NK-92 (cell line): ENCODE measurements around the gene MINPP1.
"Not testable (repeated sequence)": the region's sequence is repeated elsewhere in the genome, so short reads cannot be mapped to it uniquely, and the experiment has no call there.

Experiments
- DNase-seq: peaks from one replicate; lab custom pipeline; 2025; ENCODE audit not compliant: unreplicated experiment; lab: John Stamatoyannopoulos, UW

MINPP1 gene, protein sequence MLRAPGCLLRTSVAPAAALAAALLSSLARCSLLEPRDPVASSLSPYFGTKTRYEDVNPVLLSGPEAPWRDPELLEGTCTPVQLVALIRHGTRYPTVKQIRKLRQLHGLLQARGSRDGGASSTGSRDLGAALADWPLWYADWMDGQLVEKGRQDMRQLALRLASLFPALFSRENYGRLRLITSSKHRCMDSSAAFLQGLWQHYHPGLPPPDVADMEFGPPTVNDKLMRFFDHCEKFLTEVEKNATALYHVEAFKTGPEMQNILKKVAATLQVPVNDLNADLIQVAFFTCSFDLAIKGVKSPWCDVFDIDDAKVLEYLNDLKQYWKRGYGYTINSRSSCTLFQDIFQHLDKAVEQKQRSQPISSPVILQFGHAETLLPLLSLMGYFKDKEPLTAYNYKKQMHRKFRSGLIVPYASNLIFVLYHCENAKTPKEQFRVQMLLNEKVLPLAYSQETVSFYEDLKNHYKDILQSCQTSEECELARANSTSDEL

DNA sequence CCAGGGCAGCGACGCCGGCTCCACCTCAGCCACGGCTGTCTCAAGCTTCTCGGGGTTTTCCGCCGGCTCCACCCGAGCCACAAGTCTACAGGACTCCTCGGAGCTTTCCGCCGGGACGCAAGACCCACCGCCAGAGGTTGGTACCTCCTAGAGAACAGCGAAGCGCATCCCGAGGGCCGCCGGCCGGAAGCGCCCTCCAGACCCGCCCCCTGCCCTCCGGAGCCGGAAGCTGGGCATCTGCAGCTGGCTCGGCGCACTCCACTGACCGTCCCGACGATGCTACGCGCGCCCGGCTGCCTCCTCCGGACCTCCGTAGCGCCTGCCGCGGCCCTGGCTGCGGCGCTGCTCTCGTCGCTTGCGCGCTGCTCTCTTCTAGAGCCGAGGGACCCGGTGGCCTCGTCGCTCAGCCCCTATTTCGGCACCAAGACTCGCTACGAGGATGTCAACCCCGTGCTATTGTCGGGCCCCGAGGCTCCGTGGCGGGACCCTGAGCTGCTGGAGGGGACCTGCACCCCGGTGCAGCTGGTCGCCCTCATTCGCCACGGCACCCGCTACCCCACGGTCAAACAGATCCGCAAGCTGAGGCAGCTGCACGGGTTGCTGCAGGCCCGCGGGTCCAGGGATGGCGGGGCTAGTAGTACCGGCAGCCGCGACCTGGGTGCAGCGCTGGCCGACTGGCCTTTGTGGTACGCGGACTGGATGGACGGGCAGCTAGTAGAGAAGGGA is at the start of gene MINPP1:
MINPP1 (plus strand) TSS at position 254 of the 726 bp plus-strand sequence; CDS start at position 277, 23 bp downstream.
- DNase-seq: no peak

DNA sequence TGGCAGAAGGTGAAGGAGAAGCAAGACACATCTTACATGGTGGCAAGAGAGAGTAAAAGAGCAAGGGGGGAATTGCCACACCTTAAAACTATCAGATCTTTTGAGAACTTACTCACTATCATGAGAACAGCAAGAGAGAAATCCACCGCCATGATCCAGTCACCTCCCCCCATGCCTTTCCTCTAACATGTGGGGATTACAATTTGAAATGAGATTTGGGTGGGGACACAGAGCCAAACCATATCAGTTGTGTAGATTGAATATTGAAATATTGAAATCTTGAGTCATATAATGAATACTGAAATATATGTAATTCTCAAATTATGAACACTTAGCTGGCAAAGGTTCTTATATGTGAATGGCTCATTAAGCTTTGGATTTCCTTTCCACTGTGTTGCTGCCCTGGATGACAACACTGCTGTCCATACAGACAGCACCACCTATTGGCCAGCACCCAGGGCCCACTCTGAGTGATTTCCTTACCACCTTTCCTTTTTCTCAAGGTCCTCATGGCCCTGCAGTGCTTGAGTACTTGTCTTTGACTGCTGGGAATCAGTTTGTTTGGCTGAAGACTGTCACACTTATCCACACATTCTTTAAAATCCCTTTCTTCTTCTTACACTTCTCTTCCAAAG is 48.0 kb upstream of the MINPP1 start:
- not testable (repeated sequence) for DNase-seq

DNA sequence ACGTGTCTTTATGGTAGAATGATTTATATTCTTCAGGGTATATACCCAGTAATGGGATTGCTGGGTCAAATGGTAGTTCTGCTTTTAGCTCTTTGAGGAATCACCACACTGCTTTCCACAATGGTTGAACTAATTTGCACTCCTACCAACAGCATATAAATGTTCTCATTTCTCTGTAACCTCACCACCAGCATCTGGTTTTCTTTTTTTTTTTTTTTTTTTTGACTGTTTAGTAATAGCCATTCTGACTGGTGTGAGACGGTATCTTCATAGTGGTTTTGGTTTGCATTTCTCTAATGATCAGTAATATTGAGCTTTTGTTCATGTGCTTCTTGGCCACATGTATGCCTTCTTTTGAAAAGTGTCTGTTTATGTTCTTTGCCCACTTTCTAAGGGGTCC is 42.9 kb upstream of the MINPP1 start:
- DNase-seq: not testable (repeated sequence)

DNA sequence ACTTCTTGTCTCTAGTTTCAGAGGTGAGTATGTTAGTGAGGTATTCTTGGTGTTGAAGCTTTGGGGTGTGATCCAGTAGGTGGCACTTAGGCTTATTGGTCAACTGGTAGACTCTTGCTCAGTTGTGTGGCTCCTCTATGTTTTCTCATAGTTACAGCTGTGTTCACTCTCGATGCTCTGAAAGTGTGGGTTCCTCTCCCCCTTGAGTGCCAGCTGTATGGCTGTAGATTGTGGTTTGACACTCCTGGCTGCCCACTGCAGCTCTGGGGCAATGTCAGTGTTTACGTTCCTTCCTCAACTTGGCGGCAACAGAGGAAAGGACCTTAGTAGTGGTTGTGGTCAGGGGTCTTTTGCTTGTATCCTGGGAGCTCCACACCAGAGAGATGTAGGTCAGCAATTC is 37.8 kb upstream of the MINPP1 start:
- not testable (repeated sequence) for DNase-seq

DNA sequence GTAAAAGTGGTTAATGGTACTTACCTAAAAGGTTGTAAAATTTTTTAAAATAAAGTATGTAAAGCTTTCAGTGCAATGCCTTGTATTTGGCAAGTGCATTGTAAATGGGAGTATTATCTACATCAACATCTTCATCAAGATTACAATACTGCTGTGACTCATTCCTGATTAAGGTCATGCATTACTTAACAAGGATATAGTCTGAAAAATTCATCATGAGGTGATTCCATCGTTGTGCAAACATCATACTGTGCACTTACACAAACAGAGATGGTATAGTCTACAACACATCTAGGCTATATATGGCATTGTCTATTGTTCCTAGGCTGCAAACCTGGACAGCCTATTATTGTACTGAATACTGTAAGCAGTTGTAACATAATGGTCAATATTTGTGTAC is 16.0 kb upstream of the MINPP1 start:
- DNase-seq: not testable (repeated sequence)

DNA sequence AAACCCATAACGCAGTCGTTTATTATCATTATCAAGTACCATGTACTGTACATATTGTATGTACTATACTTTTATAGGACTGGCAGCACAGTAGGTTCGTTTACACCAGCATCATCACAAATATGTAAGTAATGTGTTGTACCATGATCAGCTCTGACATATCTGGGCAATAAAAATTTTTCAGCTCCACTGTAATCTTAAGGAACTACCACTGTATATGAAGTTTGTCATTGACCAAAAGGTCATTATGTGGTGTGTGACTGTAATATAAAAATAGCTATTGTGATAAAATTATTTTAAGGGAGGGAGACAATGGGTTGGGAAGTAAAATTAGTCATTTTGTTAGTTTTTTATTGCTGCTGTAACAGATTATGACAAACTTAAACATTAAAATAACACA is 14.4 kb upstream of the MINPP1 start:
- not testable (repeated sequence) for DNase-seq

DNA sequence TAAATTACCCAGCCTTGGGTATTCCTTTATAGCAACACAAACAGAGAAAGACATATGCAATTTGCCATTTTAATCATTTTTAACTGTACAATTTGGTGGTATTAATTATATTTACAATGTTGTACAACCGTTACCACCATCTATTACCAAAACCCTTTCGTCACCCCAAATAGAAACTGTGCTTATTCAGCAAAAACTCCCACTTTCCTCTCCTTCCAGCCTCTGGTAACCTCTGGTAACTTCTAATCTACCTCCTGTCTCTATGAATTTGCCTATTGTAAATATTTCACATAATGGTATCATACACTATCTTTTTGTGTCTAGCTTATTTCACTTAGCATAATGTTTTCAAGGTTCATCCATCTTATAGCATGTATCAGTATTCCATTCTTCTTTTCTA is 12.2 kb upstream of the MINPP1 start:
- not testable (repeated sequence) for DNase-seq

DNA sequence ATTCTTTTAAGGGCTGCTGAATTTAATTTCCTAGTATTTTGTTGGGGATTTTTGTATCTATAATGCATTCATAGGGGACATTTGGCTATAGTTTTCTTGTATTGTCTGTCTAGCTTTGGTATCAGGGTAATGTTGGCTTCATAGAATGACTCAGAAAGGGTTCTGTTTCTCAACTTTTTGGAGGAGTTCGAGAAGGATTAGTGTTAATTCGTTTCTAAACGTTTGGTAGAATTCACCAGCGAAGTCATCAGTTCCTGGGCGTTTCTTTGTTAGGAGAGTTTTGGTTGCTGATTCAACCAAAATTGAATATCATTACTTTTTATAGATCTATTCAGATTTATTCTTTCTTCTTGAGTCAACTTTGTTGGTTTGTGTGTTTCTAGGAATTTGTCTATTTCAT is 9.2 kb upstream of the MINPP1 start:
- DNase-seq: not testable (repeated sequence)

DNA sequence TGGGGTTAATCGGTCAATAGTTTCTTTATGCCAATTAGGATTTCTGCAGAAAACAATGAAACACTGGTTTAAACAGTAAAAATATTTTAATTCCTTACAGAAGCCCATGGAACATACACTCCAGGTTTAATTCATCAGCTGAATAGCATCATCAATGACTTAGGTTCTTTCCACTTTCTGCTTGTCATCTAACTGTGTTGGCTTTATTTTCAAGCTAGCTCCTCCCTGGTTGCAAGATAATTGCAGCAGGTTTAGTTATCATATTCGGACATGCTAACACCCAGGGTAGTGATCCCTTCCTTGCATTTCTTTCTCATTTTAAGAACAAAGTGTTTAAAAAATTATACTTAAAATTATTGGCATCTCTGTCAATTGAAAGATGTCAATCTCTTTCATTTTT is 7.3 kb upstream of the MINPP1 start:
- DNase-seq: not testable (repeated sequence)

DNA sequence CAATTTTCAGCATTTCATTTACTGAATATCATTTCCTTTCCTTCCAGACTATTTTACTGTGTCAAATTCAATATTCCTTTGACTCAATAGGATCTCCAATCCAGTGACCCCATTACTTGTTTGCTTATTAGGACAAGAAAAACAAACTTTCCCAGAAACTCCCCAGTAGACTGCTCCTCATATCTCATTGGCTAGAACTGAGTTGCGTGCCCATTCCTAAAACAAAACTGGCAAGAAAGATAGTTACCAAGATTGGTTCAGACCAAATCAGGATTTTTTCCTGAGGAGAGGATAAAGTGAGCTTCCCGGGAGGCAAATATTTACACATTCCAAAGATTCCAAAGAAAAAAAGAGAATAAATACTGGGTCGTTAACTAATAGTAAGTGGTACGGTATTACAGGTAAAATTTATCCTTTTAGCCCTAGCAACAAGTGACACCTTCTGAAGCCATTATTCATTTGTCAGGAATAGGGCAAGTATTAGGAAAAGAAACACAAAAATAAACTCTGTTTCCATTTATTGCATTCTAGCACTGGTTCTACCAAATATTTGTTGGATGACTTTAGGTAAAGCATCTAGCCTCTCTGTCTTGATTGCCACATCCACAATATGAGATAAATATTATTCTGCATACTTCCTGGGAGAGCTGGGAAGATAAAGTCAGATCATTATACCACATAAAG is 6.4 kb upstream of the MINPP1 start:
- not testable (repeated sequence) for DNase-seq

DNA sequence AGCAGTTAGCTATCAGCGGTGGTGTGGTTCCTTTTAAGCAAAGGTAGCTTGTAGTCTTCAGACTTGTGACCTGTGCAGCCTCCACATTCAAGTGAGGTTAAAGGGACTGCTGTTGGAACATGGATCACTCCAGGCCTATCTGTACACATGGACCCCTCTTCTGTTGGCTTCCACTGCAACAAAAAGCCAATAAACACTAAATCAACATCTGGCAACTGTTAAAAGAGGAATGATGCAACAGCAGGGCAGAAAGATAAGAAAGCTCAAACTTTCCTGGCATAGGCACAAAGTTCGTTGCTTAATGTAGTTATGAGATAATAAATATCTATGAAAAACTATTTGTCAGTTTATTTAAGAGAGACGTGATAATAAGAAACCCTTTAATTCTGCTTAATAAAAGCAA is 4.0 kb upstream of the MINPP1 start:
- no peak for DNase-seq

DNA sequence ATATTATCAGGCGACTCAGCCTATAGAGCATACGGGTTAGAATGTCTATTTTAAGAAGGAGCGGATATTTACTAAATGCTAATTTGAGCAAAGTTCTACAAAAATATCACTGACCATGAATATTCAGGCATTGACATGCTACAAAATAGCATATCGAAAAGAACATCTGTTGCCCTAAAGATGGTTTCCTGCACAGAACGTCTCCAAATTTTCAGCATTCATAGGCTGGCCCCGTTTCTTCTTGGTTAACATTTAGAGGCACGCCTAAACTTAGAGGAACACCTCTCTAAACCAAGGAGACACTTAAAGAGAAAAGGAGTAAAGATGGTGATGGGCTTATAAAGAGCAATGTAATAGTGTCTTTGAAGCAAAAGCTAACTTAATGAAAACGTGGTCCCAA is 1.3 kb upstream of the MINPP1 start:
- DNase-seq: no peak

DNA sequence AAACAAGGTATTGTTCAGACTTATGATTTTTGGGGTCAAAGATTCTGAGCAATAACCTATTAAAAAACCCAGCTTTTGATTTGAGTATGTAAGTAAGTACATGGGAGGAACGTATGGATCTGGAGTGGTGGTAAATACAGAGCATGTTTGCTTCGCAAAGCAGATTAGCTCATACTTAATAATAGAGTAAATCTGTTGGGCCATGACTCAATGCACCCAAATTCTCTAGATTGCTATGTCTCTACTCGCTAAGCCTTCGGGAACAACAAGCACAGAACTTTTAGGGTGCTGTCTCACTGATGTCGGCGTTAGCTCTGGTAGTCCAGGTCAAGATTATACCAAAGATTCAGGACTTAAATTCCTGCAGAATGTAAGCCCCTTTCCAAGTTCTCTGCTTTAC is 807 bp upstream of the MINPP1 start:
- no peak for DNase-seq

DNA sequence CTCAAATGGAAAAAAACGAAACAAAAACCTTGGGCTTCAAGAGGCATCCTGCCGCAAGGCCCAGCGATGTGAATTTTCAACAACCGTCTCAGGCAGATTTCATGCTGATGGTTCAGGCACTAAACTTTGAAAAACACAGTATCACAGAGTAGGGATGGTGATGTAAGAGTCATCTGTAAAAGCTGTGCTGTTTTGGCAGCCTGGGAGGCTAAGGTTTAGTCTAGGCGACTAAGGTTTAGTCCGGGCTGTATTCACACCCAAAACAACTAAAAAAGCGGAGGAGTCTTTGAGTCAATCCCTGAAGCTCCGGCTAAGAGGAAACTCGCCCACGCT is 420 bp upstream of the MINPP1 start:
- DNase-seq: no peak

DNA sequence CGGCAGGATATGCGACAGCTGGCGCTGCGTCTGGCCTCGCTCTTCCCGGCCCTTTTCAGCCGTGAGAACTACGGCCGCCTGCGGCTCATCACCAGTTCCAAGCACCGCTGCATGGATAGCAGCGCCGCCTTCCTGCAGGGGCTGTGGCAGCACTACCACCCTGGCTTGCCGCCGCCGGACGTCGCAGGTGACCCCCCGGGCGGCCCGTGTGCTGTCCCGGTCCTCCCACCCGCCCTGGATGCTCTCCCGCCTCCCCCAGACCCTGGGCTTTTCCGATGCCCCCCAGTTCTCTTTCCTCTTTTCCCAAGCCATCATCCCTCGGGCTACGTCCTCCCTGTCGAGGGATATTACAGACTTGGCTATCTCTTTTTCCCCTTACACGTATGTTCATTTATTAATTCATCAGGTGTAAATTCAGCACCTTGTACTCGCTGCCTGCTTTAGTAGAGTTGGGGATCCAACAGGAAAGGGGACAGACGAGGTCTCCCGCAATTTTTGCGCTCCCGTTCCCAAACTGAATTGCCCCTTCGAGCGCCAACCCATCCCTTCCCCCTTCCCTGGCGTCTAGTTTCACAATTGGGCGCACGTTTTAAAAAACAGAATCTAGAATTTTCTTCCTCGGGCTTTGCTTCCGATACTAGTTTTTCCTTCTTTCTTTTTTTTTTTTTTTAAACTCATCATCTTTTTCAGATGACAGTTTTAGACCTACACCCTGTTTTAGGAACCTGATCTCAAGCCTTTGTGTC is 846 bp downstream of the MINPP1 start:
- DNase-seq: no peak

DNA sequence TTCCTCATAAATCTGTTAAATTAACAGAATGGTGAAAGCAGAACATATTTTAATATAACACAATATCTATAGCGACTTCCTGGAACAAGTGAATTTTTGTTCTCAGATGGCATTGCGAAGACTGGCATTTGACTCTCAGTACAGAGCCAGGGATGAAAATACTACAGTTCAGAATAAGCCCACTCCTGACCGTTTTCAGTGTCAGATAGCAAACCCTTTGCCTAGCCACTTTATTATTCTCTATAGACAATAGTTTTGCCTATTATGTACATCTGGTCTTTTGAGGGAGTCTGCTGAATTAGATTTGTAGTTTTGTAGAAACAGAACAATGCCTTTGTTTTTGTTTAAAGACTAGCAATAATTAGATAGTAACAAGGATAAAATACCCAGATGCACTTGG is 2.3 kb downstream of the MINPP1 start:
- no peak for DNase-seq

DNA sequence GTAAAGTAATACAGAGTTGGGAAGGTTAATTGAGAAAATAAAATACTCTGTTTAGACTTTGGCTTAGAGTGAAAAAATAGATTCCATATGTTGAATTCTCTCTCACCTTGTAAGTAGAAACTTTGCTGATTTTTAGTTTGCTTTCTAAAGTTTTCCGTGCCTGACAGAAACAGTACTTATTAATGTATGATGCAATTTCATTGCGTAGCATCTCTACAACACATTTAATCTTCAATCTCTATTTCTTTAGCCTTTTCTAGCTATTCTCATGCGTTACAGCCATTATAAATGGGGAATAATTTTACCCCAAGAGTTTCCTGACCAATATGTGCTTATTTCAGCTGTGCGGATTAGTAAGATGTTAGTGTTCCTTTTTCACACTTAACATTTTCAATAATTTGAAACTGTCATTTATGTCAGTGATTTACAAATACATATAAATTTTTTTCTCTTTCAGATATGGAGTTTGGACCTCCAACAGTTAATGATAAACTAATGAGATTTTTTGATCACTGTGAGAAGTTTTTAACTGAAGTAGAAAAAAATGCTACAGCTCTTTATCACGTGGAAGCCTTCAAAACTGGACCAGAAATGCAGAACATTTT is 3.3 kb downstream of the MINPP1 start:
- no peak for DNase-seq

DNA sequence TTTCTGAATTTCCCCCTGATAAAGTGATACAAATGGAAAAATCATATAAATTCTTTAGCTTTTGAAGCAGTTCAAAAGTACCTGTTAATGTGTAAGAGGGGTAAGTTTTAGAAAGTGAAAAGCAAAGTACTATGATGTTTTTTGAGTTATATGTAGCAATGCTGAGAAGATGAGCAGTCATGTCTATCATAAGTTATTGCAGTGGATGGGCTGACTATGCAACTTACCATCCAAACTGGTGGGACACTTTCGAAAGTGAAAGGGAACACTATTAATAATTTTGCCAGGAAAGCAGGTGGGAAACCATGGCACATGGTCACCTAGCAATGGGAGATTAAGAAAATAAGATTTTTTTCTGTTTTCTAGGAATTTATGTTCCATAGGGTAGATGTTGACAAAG is 4.1 kb downstream of the MINPP1 start:
- DNase-seq: no peak

DNA sequence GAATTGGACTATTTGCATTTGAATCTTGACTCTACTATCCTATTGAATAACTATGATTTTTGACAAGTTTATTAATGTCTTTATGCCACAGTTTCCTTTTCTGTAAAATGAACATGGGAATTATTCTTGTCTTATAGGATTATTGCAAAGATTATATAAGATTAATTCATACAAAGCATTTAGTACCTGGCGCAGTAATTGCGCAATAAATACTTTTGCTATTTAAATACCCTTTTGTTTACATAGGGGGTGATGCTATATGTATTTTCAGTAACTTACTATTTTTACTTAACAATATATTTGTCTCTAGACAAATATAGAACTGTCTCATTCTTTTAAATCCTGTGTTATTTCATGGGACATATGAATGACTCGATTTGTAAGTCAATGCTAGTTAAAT is 5.3 kb downstream of the MINPP1 start:
- DNase-seq: no peak

DNA sequence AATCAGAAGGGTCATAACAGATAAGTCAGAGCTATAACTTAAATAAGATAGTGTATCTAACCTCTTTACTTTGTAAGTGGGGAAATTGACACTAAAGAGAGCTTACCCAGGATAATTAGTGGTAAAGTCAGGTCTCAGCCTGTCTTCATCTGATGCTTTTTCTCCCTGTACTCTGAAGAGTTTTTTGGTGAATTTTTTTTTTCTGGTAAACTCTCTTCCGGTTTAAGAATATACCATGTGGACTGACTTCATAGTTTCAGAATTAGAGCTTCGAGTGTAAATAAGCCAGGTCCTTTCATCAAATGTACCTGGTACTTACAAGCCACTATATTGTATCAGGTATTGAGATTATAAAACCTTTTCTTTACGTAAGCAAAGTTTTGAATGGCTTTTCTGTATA is 6.8 kb downstream of the MINPP1 start:
- no peak for DNase-seq
